Measurements from ENCODE around the gene SIGLEC10. TPM values are rescaled to one million over a fixed set of nuclear protein-coding genes. Genes with fewer than 3 reads are reported as not detected.

Gene SIGLEC10
- total and polyA plus RNA-seq, 9 of the 15 experiments (the other 6 are each of a cell fraction or from before 2014, with no cell fraction given) = 0.10 to 1.8 (median 0.82) TPM

- TF ChIP-seq ASH1L (IDR thresholded peaks at IDR 0.05; ENCODE audit: borderline replicate concordance, low read depth, partially characterized antibody) = no peak
- TF ChIP-seq ZNF589 (CRISPR knock-in tag; IDR thresholded peaks at IDR 0.05; ENCODE audit: low read depth) = no peak
- no peak for TF ChIP-seq NUFIP1 (IDR thresholded peaks at IDR 0.05; ENCODE audit: partially characterized antibody)
- no peak for TF ChIP-seq ZNF23 (CRISPR knock-in tag; IDR thresholded peaks at IDR 0.05)
- no peak for TF ChIP-seq CBX8 (IDR thresholded peaks at IDR 0.05; ENCODE audit: borderline replicate concordance, extremely low read depth, low read depth, low read length, poor library complexity, severe bottlenecking)
- no peak for TF ChIP-seq ZNF146 (CRISPR knock-in tag; IDR thresholded peaks at IDR 0.05; ENCODE audit: unreplicated experiment)
- TF ChIP-seq ELF2 (CRISPR knock-in tag; IDR thresholded peaks at IDR 0.05) = no peak
- TF ChIP-seq NR1H2 (CRISPR knock-in tag; IDR thresholded peaks at IDR 0.05) = 0 out of 2 replicates have a peak, but pooled peaks have one; percentile 76
- no peak for TF ChIP-seq SMC3 (conservative IDR thresholded peaks at IDR 0.05; ENCODE audit: insufficient read depth, low read depth, low read length)
- peak; percentile 53; the same call in 1 of the 2 replicates for TF ChIP-seq GTF2E2 (tag; IDR thresholded peaks at IDR 0.05)
- TF ChIP-seq NEUROD1 (IDR thresholded peaks at IDR 0.05; ENCODE audit: borderline replicate concordance, low read depth, low read length, partially characterized antibody) = peak; percentile 48
- TF ChIP-seq ZNF764 (CRISPR knock-in tag; IDR thresholded peaks at IDR 0.05; ENCODE audit: low read depth) = no peak
- no peak for TF ChIP-seq FIP1L1 (IDR thresholded peaks at IDR 0.05; ENCODE audit: low read depth, low read length, poor library complexity, severe bottlenecking)
- TF ChIP-seq, protein P1, sequence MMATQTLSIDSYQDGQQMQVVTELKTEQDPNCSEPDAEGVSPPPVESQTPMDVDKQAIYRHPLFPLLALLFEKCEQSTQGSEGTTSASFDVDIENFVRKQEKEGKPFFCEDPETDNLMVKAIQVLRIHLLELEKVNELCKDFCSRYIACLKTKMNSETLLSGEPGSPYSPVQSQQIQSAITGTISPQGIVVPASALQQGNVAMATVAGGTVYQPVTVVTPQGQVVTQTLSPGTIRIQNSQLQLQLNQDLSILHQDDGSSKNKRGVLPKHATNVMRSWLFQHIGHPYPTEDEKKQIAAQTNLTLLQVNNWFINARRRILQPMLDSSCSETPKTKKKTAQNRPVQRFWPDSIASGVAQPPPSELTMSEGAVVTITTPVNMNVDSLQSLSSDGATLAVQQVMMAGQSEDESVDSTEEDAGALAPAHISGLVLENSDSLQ (IDR thresholded peaks at IDR 0.05) = peak; percentile 73
- TF ChIP-seq MEF2D (tag; conservative IDR thresholded peaks at IDR 0.05; ENCODE audit: low read depth) = 0 out of 2 replicates have a peak, but pooled peaks have one; percentile 41
- TF ChIP-seq TEAD1 (CRISPR knock-in tag; IDR thresholded peaks at IDR 0.05) = no peak
- no peak for TF ChIP-seq SREBF1 (IDR thresholded peaks at IDR 0.05; ENCODE audit: borderline replicate concordance, low read depth, low read length)
- TF ChIP-seq MITF (IDR thresholded peaks at IDR 0.05) = 0 out of 2 replicates have a peak, but pooled peaks have one; percentile 23
- no peak for TF ChIP-seq DLX4 (CRISPR knock-in tag; IDR thresholded peaks at IDR 0.05)
- 0 out of 2 replicates have a peak, but pooled peaks have one; percentile 6 for TF ChIP-seq TCF7L2 (IDR thresholded peaks at IDR 0.05; ENCODE audit: low read depth, low read length)
- no peak for TF ChIP-seq MCM7 (IDR thresholded peaks at IDR 0.05)
- no peak for TF ChIP-seq MYBL2 (IDR thresholded peaks at IDR 0.05; ENCODE audit: low read depth)
- TF ChIP-seq MYBL2 (CRISPR knock-in tag; IDR thresholded peaks at IDR 0.05; ENCODE audit: borderline replicate concordance) = no peak
- no peak for TF ChIP-seq BRF2 (IDR thresholded peaks at IDR 0.05; ENCODE audit: borderline replicate concordance, insufficient read depth, insufficient read length)
These were observed 50.8 kb downstream of the SIGLEC10 start (continued) for GRCh38 chr19:51366389-51367254.

Measured in K562 (cell line).